Smooth muscle cell (in vitro differentiated cells): ENCODE data around the gene HOGA1. TPM values are rescaled to one million over a fixed set of nuclear protein-coding genes. Genes with fewer than 3 reads are reported as not detected.

Source experiments
- DNase-seq: peaks from one replicate; lab custom pipeline; 2025; ENCODE audit not compliant: unreplicated experiment; lab: John Stamatoyannopoulos, UW
- H2AFZ ChIP-seq: fragments of 200-600 bp; sonication (generic); 2 replicates; pipeline ENCODE4 v1.6.0; 2016; ENCODE audit warnings: antibody characterized with exemption, low read depth, mild to moderate bottlenecking
- H3F3A ChIP-seq: fragments of 200-600 bp; sonication (generic); 2 replicates; pipeline ENCODE4 v1.6.0; 2017; ENCODE audit warnings: antibody characterized with exemption, low read depth
- H3K27ac ChIP-seq: fragments of 200-600 bp; sonication (generic); 2 replicates; pipeline ENCODE4 v1.5.1; 2016; ENCODE audit warnings: low read depth, mild to moderate bottlenecking
- H3K27me3 ChIP-seq: fragments of 200-600 bp; sonication (generic); 2 replicates; pipeline ENCODE4 v1.6.1; 2016; ENCODE audit warnings: low read depth, mild to moderate bottlenecking
- H3K36me3 ChIP-seq: fragments of 200-600 bp; sonication (generic); 2 replicates; pipeline ENCODE4 v1.5.1; 2016; ENCODE audit warnings: low read depth
- H3K4me1 ChIP-seq: fragments of 200-600 bp; sonication (generic); 2 replicates; pipeline ENCODE4 v1.5.1; 2016; ENCODE audit warnings: low read depth
- H3K4me2 ChIP-seq: fragments of 200-600 bp; sonication (generic); 2 replicates; pipeline ENCODE4 v1.6.0; 2016; ENCODE audit warnings: mild to moderate bottlenecking
- H3K4me3 ChIP-seq: fragments of 200-600 bp; sonication (generic); 2 replicates; pipeline ENCODE4 v1.5.1; 2016; ENCODE audit warnings: mild to moderate bottlenecking
- H3K79me2 ChIP-seq: fragments of 200-600 bp; sonication (generic); 2 replicates; pipeline ENCODE4 v1.6.0; 2016; ENCODE audit warnings: low read depth, mild to moderate bottlenecking
- H3K9ac ChIP-seq: fragments of 200-600 bp; sonication (generic); 2 replicates; pipeline ENCODE4 v1.6.0; 2016; ENCODE audit warnings: low read depth
- H3K9me3 ChIP-seq: fragments of 200-600 bp; sonication (generic); replicated peaks from 2 replicates; pipeline ENCODE4 v1.5.1; 2016; ENCODE audit warnings: low read depth
- H4K20me1 ChIP-seq: fragments of 200-600 bp; sonication (generic); 2 replicates; pipeline ENCODE4 v1.6.0; 2016; ENCODE audit warnings: low read depth
- WGBS: methylation state at CpG from one replicate; pipeline ENCODE4 v1.1.7; 2016; ENCODE audit warnings: low lambda C conversion rate; 5-methylcytosine and 5-hydroxymethylcytosine counted together
- polyA plus RNA-seq: library from polyadenylated mRNA; unstranded; fragments of >200 nt; fragmentation: Nextera tagmentation; extraction: Ambion mirVana; gene quantifications from 2 replicates; pipeline ENCODE4 v1.2.1, GENCODE V29; 2016
- total RNA-seq: library from RNA; depleted of rRNA; stranded (reverse); fragments of >200 nt; gene quantifications from 2 replicates; pipeline ENCODE4 v1.2.3, GENCODE V29; 2014
- TF ChIP-seq, protein P1 (sequence below): fragments of 200-600 bp; sonication (generic); IDR thresholded peaks from 2 replicates; pipeline ENCODE4 v1.5.1; 2017; ENCODE audit warnings: borderline replicate concordance, mild to moderate bottlenecking, antibody characterized with exemption; ENCODE audit not compliant: insufficient read depth, poor library complexity, severe bottlenecking

Gene HOGA1
- total and polyA plus RNA-seq, 2 experiments from 2014 or later: 0.10 TPM; not detected in 1

DNA sequence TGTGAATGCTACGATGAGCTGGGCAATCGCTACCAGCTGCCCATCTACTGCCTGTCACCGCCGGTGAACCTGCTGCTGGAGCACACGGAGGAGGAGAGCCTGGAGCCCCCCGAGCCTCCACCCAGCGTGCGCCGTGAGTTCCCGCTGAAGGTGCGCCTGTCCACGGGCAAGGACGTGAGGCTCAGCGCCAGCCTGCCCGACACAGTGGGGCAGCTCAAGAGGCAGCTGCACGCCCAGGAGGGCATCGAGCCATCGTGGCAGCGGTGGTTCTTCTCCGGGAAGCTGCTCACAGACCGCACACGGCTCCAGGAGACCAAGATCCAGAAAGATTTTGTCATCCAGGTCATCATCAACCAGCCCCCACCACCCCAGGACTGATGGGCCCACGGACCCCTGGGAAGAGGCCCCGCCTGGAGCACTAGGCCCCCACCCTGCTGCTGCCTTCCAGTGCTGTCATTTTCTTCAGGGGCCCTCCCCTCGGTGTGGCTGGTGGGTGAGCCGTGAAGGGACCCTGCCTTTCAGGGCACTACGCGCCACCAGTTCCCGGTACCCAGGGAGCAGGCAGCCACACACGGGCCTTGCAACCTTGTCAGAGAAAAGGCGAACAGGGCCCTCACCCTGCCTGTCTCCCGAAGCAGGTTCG lies 13.9 kb upstream of the HOGA1 start:
- Histone ChIP-seq H3K4me1 (peaks cover 7% of the 10 kb centered on the region), H3K36me3 (no peaks in the 10 kb centered on the region), H3K4me3 (no peak overlapping the region), H3K27me3 (no peaks in the 10 kb centered on the region), H3K4me2 (no peak overlapping the region), H3K9ac (no peak overlapping the region), H3K79me2 (peaks cover 9% of the 10 kb centered on the region), H3F3A (peaks cover 5% of the 10 kb centered on the region), H3K9me3 (no peaks in the 10 kb centered on the region), H2AFZ (no peak overlapping the region), H3K27ac (no peak overlapping the region), H4K20me1 (peaks cover 16% of the 10 kb centered on the region)
- TF ChIP-seq, protein P1, sequence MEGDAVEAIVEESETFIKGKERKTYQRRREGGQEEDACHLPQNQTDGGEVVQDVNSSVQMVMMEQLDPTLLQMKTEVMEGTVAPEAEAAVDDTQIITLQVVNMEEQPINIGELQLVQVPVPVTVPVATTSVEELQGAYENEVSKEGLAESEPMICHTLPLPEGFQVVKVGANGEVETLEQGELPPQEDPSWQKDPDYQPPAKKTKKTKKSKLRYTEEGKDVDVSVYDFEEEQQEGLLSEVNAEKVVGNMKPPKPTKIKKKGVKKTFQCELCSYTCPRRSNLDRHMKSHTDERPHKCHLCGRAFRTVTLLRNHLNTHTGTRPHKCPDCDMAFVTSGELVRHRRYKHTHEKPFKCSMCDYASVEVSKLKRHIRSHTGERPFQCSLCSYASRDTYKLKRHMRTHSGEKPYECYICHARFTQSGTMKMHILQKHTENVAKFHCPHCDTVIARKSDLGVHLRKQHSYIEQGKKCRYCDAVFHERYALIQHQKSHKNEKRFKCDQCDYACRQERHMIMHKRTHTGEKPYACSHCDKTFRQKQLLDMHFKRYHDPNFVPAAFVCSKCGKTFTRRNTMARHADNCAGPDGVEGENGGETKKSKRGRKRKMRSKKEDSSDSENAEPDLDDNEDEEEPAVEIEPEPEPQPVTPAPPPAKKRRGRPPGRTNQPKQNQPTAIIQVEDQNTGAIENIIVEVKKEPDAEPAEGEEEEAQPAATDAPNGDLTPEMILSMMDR: no peak
- WGBS: 97% methylated on average over 29 of the region's 33 CpGs
- DNase-seq: no peak

DNA sequence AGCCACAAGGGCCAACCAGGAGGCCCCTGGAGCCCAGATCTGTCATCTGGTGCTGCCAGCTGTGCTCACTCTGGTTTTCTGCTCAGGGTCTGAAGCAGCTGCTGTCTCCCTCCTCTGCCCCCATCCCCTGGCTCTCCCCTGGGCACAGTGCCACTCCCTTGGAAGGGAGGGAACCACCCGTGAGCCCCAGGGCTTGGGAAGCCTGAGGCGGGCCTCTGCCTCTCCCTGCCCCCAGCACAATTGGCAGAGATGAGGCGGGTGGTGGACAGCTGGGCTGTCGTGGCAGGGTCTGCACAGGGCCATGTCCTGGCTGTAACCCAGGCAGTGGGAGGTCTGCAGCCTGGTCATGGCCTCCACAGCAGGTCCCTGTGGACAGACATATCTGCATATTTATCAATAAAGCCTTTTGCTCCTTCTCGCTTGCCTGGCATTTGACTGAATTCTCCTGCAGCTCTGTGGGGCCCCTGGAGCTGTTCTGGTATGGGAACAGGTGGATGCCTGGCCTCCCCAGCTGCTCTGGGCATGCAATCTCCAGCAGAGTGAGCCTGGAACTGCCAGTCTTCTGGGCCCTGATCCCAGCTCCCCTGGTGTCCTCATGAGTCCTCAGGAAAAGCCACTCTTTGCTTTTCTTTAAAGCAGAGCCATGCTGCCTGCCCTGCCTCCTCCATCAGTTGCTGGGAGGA lies 13.3 kb upstream of the HOGA1 start:
- no peaks in the 10 kb centered on the region for H3K9me3 ChIP-seq
- no peaks in the 10 kb centered on the region for H3K27me3 ChIP-seq
- H3K36me3 ChIP-seq: no peaks in the 10 kb centered on the region
- H4K20me1 ChIP-seq: peaks cover 11% of the 10 kb centered on the region
- no peak overlapping the region for H2AFZ ChIP-seq
- H3K27ac ChIP-seq: peak overlapping the region; percentile 70
- no peak overlapping the region for H3K4me2 ChIP-seq
- H3K9ac ChIP-seq: no peak overlapping the region
- H3F3A ChIP-seq: peaks cover 5% of the 10 kb centered on the region
- no peak overlapping the region for H3K4me3 ChIP-seq
- 84% methylated on average over 5 of the region's 5 CpGs for WGBS
- H3K4me1 ChIP-seq: peaks cover 7% of the 10 kb centered on the region
- peaks cover 8% of the 10 kb centered on the region for H3K79me2 ChIP-seq
- TF ChIP-seq, protein P1: no peak
- DNase-seq: no peak

DNA sequence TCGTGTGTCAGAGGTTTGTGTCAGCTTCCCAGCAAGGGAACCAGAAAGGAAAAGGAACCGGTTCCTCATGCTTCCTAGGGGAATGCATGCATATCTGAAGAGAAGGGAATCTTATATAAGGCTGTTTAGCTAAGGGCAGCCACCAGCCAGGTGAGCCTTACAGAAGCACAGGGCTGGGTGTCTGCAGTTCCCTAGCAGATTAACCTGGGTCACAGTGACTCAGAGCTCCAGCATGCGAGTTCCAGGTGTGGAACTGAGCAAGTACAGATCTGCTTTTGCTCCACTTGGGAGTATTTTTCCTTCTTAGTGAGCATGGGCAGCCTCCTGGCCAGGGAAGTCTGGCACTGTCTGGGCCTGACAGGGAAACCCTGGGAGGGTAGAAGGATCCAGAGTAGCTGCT lies 12.6 kb upstream of the HOGA1 start:
- H3K9ac ChIP-seq: no peak overlapping the region
- peaks cover 5% of the 10 kb centered on the region for H3F3A ChIP-seq
- no peak for DNase-seq
- H3K79me2 ChIP-seq: peaks cover 4% of the 10 kb centered on the region
- H3K4me3 ChIP-seq: no peak overlapping the region
- peak overlapping the region; percentile 70 for H3K27ac ChIP-seq
- no peaks in the 10 kb centered on the region for H3K9me3 ChIP-seq
- TF ChIP-seq, protein P1: no peak
- no peak overlapping the region for H2AFZ ChIP-seq
- H3K4me2 ChIP-seq: no peak overlapping the region
- WGBS: 68% methylated on average over 3 of the region's 3 CpGs
- H3K36me3 ChIP-seq: no peaks in the 10 kb centered on the region
- no peaks in the 10 kb centered on the region for H3K27me3 ChIP-seq
- peaks cover 4% of the 10 kb centered on the region for H4K20me1 ChIP-seq
- H3K4me1 ChIP-seq: peaks cover 7% of the 10 kb centered on the region
